SHP77 (cell line): ENCODE measurements around the gene POMT1.

Experiments
- DNase-seq, 2 experiments: peaks; one replicate each; lab custom pipeline; 2025; lab: John Stamatoyannopoulos, UW

POMT1 gene

DNA sequence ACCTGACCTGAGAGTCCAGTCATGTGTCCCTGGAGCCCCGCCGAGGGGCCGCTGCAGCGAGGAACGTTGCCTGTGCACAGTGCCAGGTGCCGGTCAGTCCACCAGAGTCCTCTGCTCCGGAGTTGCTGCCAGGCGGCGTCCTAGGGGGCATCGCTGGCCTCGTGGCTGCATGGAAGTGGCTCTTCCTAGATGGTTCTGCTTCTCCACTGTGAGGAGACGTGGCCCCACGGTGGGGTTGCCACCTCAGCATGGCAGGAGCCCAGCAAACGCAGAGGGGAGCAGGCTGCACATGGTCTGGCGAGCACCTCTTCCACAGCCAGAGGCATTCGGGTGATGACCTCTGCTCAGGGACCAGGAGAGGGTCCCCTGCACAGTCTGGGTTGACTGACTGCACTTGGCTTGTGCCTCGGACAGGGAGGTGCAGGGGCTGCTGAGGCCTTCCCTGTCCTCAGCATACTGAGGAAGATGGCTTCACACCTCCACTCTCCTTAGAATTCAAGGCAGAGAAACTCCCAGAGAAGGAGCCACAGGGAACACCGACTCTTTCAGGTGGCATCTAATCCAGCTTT lies 25.9 kb upstream of the POMT1 start:
- DNase-seq: no peak

GRCh38 chr9:131477367-131477766 lies 25.4 kb upstream of the POMT1 start:
- no peak for DNase-seq

GRCh38 chr9:131477816-131478419 lies 24.8 kb upstream of the POMT1 start:
- DNase-seq: no peak

GRCh38 chr9:131478421-131478868 lies 24.3 kb upstream of the POMT1 start:
- peak; percentile 33 for DNase-seq

- DNase-seq: no peak
Measured at GRCh38 chr9:131478911-131479310, 23.8 kb upstream of the POMT1 start.

DNA sequence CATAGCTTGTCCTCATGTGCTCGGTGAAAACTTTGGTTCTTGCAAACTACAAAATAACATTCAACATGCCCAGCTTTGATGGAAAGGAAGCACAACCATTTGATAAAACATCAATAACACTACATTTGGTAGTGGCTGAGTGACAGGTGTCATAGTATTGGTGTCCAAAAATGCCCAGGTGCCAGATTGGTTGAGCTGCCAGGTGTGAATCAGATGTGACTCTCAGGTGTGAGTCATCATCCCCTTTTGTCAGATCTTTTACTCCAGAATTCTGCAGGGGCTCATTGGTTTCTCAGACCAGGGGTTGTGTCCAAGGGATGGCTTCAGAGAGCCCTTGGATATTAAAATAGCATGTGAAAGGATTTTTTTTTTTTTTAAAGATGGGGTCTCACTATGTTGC lies 22.5 kb upstream of the POMT1 start:
- no peak for DNase-seq

DNA sequence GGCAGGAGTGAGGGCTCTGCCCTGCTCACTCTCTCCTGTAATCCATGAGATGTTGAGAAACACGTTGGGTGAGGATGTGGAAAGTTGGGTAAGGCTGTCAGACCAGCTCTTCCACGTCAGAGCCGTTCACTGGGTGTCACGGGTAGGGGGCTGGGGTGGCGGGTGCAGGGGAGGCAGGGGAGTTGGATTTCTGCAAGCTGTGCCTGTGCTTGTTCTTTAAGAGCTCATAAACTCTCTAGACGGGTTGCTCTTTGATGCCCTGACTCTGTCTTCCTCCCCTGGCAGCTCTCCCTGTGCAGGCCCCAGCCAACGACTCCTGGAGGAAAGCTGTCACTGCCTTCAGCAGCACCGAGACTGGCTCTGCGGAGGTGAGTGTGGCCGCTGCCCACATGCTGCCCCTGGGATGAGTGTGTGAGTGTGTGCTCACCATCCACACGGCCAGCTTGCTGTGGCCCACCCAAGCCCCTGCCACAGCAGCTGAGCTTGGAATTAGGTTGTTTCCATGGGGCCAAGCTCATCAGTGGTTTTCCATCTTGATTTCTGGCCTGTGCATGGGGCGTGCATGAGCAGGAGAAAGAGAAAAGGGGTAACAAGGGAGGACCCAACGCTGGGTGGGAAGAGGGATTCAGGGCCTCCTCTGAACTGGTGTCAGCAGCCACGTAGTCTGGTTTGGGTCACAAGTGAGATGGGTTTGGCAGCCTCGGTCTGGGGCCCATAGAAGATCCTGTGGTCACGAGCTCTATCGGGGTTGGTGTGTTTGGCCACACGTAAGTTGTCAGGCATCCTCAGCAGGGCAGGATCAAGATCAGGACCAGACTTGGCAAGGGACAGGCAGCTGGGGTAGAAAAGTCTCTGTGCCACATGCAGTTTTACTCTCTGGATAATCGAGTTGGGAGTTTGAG lies 21.0 kb upstream of the POMT1 start:
- DNase-seq: no peak

- DNase-seq: no peak
Measured at GRCh38 chr9:131482343-131483006, 20.2 kb upstream of the POMT1 start.

DNA sequence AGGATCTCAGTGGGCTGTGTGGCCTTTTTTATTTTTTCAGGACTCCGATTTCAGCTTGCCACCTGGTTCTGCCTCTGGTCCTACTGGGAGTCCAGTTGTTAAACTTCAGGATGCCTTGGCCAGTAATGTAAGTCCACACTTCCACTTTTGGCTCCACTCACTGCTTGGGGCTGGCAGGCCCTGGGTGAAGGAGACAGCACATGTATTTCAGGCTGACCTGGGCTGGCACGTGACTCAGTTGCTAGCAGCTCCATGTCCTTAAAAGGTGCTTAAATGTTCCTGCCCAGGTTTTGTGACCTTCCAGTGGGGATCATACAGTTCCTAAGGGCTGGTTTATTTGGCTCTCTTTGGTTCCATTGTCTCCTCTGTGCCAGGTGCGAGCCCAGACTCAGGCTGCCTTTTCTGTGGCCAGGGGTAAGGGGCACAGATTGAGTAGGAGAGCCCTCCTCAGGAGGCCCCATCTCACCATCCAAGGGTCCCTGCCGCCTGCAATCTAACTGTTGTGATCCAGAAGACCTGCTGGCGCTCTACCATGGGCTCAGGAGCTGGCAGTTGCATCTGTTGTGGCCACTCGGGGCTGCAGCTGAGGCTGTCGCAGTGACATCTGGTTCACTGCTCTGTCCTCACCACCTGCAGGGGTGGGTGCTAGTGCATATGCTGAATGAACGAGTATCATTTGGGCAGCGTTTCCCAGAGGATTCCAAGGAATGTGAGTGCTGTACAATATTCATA lies 19.2 kb upstream of the POMT1 start:
- no peak for DNase-seq

DNA sequence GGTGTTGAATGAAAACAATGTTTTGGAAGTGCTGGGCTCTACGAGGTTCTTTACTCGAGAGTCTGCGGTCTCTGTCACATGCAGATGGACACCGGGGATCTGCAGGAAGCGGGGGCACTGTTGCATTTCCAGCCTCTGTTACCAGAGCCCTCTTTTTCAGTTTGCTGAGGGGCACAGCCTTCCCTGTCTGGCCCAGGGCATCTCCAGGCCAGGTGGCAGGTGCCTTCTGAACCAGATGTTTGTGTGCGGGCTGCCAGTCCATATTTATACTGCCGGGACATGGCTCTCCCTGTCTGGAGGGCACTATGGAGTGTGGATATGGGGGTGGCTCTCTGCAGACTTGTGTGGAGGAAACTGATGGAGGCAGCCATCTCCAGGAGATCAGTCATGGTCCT lies 18.7 kb upstream of the POMT1 start:
- no peak for DNase-seq

DNA sequence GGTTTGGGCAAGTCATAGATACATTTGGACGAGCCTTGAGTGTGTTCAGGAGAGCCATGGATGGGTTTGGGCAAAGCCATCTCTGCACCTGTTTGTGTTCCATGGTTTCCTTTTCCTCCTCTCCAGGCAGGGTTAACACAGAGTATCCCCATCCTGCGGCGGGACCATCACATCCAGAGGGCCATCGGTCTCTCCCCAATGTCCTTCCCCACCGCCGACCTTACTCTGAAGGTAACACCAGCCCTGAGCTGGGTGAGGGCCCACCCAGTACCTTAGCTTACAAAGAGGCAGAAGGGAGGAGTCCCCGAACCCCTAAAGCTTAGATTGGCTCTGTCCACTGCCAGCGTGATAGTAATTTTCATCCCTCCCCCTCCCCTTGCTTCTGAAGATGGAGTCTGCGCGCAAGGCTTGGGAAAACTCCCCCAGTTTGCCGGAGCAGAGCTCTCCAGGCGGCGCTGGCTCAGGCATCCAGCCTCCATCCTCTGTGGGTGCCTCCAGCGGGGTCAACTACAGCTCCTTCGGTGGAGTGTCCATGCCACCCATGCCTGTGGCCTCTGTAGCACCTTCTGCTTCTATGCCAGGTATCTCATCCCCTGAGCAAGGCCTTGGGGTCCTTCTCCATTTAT lies 18.0 kb upstream of the POMT1 start:
- DNase-seq: no peak

- DNase-seq: no peak
Measured at GRCh38 chr9:131485206-131485605, 17.5 kb upstream of the POMT1 start.

GRCh38 chr9:131485728-131486422 lies 16.8 kb upstream of the POMT1 start:
- DNase-seq: no peak

GRCh38 chr9:131487001-131487400 lies 15.7 kb upstream of the POMT1 start:
- DNase-seq: no peak

DNA sequence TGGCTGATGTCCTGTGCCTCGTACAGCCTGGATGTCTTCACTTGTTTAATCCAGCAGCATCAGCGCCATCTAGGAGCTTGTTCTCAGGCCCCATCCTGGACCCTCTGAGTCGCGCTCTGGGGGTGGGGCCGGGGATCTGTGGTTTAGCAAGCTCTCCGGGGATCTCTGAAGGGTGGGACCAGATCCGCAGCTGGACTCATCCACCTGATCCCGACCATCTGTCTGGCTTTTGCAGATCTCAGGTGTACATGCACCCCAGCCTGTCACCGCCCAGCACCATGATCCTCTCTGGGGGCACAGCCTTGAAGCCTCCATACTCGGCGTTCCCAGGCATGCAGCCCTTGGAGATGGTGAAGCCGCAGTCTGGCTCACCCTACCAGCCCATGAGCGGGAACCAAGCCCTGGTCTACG lies 15.1 kb upstream of the POMT1 start:
- DNase-seq: no peak

- no peak for DNase-seq
Measured at GRCh38 chr9:131490514-131490913, 12.2 kb upstream of the POMT1 start.

GRCh38 chr9:131491001-131491710 lies 11.6 kb upstream of the POMT1 start:
- DNase-seq: no peak

DNA sequence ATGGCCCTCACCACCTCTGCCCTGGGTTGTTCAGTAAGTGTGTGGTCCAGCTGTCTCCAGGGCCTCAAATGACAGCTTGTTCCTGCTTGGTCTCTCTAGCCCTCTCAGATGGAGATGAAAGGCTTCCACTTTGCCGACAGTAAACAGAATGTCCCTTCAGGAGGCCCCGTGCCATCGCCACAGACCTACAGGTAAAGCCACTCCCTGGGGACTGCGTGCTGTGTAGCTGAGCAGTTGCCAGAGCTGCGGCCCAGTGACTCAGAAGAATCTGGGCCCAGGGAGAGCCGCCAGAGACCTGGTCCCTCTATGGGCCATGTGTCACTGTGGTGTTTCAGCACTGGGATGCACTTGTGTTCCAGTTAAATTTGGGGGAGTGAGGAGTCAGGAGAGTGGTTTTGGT lies 10.6 kb upstream of the POMT1 start:
- DNase-seq: no peak

- no peak for DNase-seq
Measured at GRCh38 chr9:131494296-131494870, 8.3 kb upstream of the POMT1 start.

DNA sequence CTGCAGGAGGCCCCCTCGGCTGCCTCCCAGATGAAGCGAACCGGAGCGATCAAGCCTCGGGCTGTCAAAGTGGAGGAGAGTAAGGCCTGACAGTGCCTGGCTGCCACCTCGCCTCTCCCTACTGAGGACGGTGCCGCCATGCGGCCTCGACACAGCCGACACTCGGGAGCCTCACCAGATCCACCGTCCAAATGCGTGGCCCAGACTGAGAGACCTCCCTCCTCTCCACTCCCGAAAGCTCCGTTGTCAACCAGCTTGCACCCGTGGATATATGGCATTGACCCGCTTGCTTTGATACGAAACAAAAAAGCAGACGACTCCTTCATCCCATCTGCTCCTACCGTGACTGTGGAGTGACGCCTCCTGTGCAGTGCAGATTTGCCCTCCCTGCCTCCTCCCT lies 6.9 kb upstream of the POMT1 start:
- DNase-seq: no peak
